ENCODE data around the gene HAUS1. TPM values are rescaled to one million over a fixed set of nuclear protein-coding genes. Genes with fewer than 3 reads are reported as not detected.

The HAUS1 gene
- total and polyA plus RNA-seq, 2 donors (not counting 3 experiments of a cell fraction or from before 2014, with no cell fraction given) = 29.4 to 57.1 TPM

- Histone ChIP-seq H3K27me3 (ENCODE audit: control insufficient read depth in 2 of 2, insufficient read depth in 2 of 2, low read length in 2 of 2) (no peaks in the 10 kb centered on the region), H3K4me2 (ENCODE audit: insufficient read depth, low read length) (no peak overlapping the region), H3K9ac (replicated peaks; ENCODE audit: extremely low read depth, insufficient read depth, low read length) (no peak overlapping the region), H4K20me1 (replicated peaks; ENCODE audit: control insufficient read depth, extremely low read depth, insufficient read depth, low read length) (no peaks in the 10 kb centered on the region), H3K36me3 (ENCODE audit: control insufficient read depth in 2 of 2, extremely low read depth in 1 of 2, insufficient read depth in 2 of 2, low read length in 2 of 2) (no peaks in the 10 kb centered on the region), H3K27ac (ENCODE audit: insufficient read depth, low read depth, low read length) (no peak overlapping the region), H3K9me3 (replicated peaks; ENCODE audit: control insufficient read depth, insufficient read depth, low read length) (no peaks in the 10 kb centered on the region), H3K9me1 (replicated peaks; ENCODE audit: control insufficient read depth, extremely low read depth, insufficient read depth, low read length) (no peaks in the 10 kb centered on the region), H2AFZ (ENCODE audit: low read depth, low read length) (no peak overlapping the region), H3K4me1 (ENCODE audit: control insufficient read depth, extremely low read depth, insufficient read depth, low read length) (peaks cover 9% of the 10 kb centered on the region), H3K79me2 (ENCODE audit: control insufficient read depth, insufficient read depth, low read length) (no peaks in the 10 kb centered on the region), H3K4me3 (replicated peaks in 1 of 3; ENCODE audit: insufficient read depth in 1 of 3, low read depth in 1 of 3, low read length in 3 of 3) (no peak overlapping the region)
- peak; percentile 24 for DNase-seq (ENCODE audit: low read depth, low spot score)
- TF ChIP-seq JUN (IDR thresholded peaks at IDR 0.05; ENCODE audit: borderline replicate concordance, insufficient read depth, insufficient read length, low read depth) (no peak), MAX (IDR thresholded peaks at IDR 0.05; ENCODE audit: insufficient read depth, insufficient read length) (no peak), FOS (IDR thresholded peaks at IDR 0.05; ENCODE audit: borderline replicate concordance, insufficient read depth, low read length) (no peak), POLR2A (IDR thresholded peaks at IDR 0.05; ENCODE audit: low read depth, low read length) (no peak), CTCF (IDR thresholded peaks at IDR 0.05; ENCODE audit: extremely low read depth in 1 of 2, insufficient read depth in 1 of 2, low read depth in 1 of 2, low read length in 2 of 2) (no peak), POLR2AphosphoS5 (IDR thresholded peaks at IDR 0.05; ENCODE audit: insufficient read depth, low read depth, low read length) (no peak)
- ChIA-PET POLR2A (no interaction called here), CTCF (no interaction called here)
- no TSS peak for BruUV-seq (replicated peaks)
- dilution Hi-C loops (cut with MboI; ENCODE audit: extremely low pct_ligation_motif_present, low sequenced_read_pairs) = no loop called here
- FAIRE-seq = no peak
- intact Hi-C loops (cut with micrococcal nuclease) = loop anchor here (10.0 kb wide), 1 partner anchor 57 kb away; no protein-coding TSS in a partner anchor
Measured at GRCh38 chr18:46067438-46068007, 36.7 kb upstream of the HAUS1 start.

Measured in endothelial cell of umbilical vein (primary cell).